ENCODE data around the gene CEP250.
A peak's percentile ranks its signal among the peaks of the same experiment; 100 is the strongest.

The CEP250 gene

GRCh38 chr20:35489717-35490116, 34.3 kb downstream of the CEP250 start:
- no peak overlapping the region for H3K4me3 ChIP-seq (ENCODE audit: low read depth, low read length)
- TF ChIP-seq CTCF (IDR thresholded peaks at IDR 0.05; ENCODE audit: low read depth, low read length, missing control alignments), result no peak
- in situ Hi-C loops (cut with HindIII; ENCODE audit: low pct_ligation_motif_present, low sequenced_read_pairs), result no loop called here

GRCh38 chr20:35490736-35491181, 35.4 kb downstream of the CEP250 start:
- no peak overlapping the region for H3K27ac ChIP-seq
- DNase-seq, result no peak

More at GRCh38 chr20:35489717-35490116, 34.3 kb downstream of the CEP250 start:
- Histone ChIP-seq H3K27me3 (replicated peaks) (no peaks in the 10 kb centered on the region), H3K27ac (no peak overlapping the region), H3K36me3 (replicated peaks) (peaks cover 36% of the 10 kb centered on the region)
- no peak for DNase-seq

GRCh38 chr20:35491823-35492222, 36.4 kb downstream of the CEP250 start:
- Histone ChIP-seq H3K36me3 (replicated peaks) (peaks cover 53% of the 10 kb centered on the region), H3K27me3 (replicated peaks) (no peaks in the 10 kb centered on the region), H3K27ac (no peak overlapping the region), H3K4me3 (ENCODE audit: low read depth, low read length) (no peak overlapping the region)
- TF ChIP-seq CTCF (IDR thresholded peaks at IDR 0.05; ENCODE audit: low read depth, low read length, missing control alignments), result no peak
- in situ Hi-C loops (cut with HindIII; ENCODE audit: low pct_ligation_motif_present, low sequenced_read_pairs), result no loop called here
- DNase-seq, result peak; percentile 35

More at GRCh38 chr20:35490736-35491181, 35.4 kb downstream of the CEP250 start:
- in situ Hi-C loops (cut with HindIII; ENCODE audit: low pct_ligation_motif_present, low sequenced_read_pairs), result no loop called here
- Histone ChIP-seq H3K36me3 (replicated peaks) (peaks cover 45% of the 10 kb centered on the region), H3K4me3 (ENCODE audit: low read depth, low read length) (no peak overlapping the region), H3K27me3 (replicated peaks) (no peaks in the 10 kb centered on the region)
- no peak for TF ChIP-seq CTCF (IDR thresholded peaks at IDR 0.05; ENCODE audit: low read depth, low read length, missing control alignments)

GRCh38 chr20:35492352-35492751, 37.0 kb downstream of the CEP250 start:
- in situ Hi-C loops (cut with HindIII; ENCODE audit: low pct_ligation_motif_present, low sequenced_read_pairs), result no loop called here
- H3K27ac ChIP-seq, result no peak overlapping the region
- DNase-seq, result no peak
- peaks cover 58% of the 10 kb centered on the region for H3K36me3 ChIP-seq (replicated peaks)
- no peaks in the 10 kb centered on the region for H3K27me3 ChIP-seq (replicated peaks)
- no peak for TF ChIP-seq CTCF (IDR thresholded peaks at IDR 0.05; ENCODE audit: low read depth, low read length, missing control alignments)
- H3K4me3 ChIP-seq (ENCODE audit: low read depth, low read length), result no peak overlapping the region

GRCh38 chr20:35496481-35496880, 41.1 kb downstream of the CEP250 start:
- Histone ChIP-seq H3K36me3 (replicated peaks) (peaks cover 75% of the 10 kb centered on the region), H3K27me3 (replicated peaks) (no peaks in the 10 kb centered on the region), H3K4me3 (ENCODE audit: low read depth, low read length) (no peak overlapping the region), H3K27ac (no peak overlapping the region)
- in situ Hi-C loops (cut with HindIII; ENCODE audit: low pct_ligation_motif_present, low sequenced_read_pairs), result no loop called here
- no peak for DNase-seq
- TF ChIP-seq CTCF (IDR thresholded peaks at IDR 0.05; ENCODE audit: low read depth, low read length, missing control alignments), result no peak

- no peak overlapping the region for H3K27ac ChIP-seq
- H3K36me3 ChIP-seq (replicated peaks), result peaks cover 82% of the 10 kb centered on the region
- TF ChIP-seq CTCF (IDR thresholded peaks at IDR 0.05; ENCODE audit: low read depth, low read length, missing control alignments), result no peak
- DNase-seq, result no peak
- no peaks in the 10 kb centered on the region for H3K27me3 ChIP-seq (replicated peaks)
- H3K4me3 ChIP-seq (ENCODE audit: low read depth, low read length), result no peak overlapping the region
- in situ Hi-C loops (cut with HindIII; ENCODE audit: low pct_ligation_motif_present, low sequenced_read_pairs), result no loop called here
Observed at GRCh38 chr20:35497320-35497719, 41.9 kb downstream of the CEP250 start.
